SHP77 (cell line): ENCODE data around the gene SLX4IP.
A peak's percentile ranks its signal among the peaks of the same experiment; 100 is the strongest.

Experiments used
- DNase-seq, 2 experiments: peaks; one replicate each; lab custom pipeline; 2025; lab: John Stamatoyannopoulos, UW

SLX4IP gene

GRCh38 chr20:10663756-10664155 is 228.7 kb downstream of the SLX4IP start:
- no peak for DNase-seq

- no peak for DNase-seq
These were observed 230.0 kb downstream of the SLX4IP start for GRCh38 chr20:10665027-10665561.

- DNase-seq, result no peak
These were observed 230.7 kb downstream of the SLX4IP start for GRCh38 chr20:10665791-10666190.

GRCh38 chr20:10666221-10667076 is 231.3 kb downstream of the SLX4IP start:
- no peak for DNase-seq

- DNase-seq, result no peak
These were observed 231.9 kb downstream of the SLX4IP start for GRCh38 chr20:10667077-10667401.

GRCh38 chr20:10667560-10668167 is 232.6 kb downstream of the SLX4IP start:
- no peak for DNase-seq

GRCh38 chr20:10668677-10669368 is 233.7 kb downstream of the SLX4IP start:
- no peak for DNase-seq

- no peak for DNase-seq
These were observed 234.8 kb downstream of the SLX4IP start for GRCh38 chr20:10669843-10670446.

- no peak for DNase-seq
These were observed 235.6 kb downstream of the SLX4IP start for GRCh38 chr20:10670501-10671220.

- DNase-seq, result peak; percentile 40 to 52
These were observed 236.3 kb downstream of the SLX4IP start for GRCh38 chr20:10671221-10671918.

GRCh38 chr20:10671919-10672623 is 237.0 kb downstream of the SLX4IP start:
- peak in 1 of 2 experiments; percentile 60 for DNase-seq

- peak; percentile 63 to 69 for DNase-seq
These were observed 237.6 kb downstream of the SLX4IP start for GRCh38 chr20:10672624-10673127.

- peak; percentile 56 to 68 for DNase-seq
These were observed 238.2 kb downstream of the SLX4IP start for GRCh38 chr20:10673176-10673841.

GRCh38 chr20:10673842-10674683 is 239.0 kb downstream of the SLX4IP start, which contains the start of gene JAG1:
TSS of gene JAG1 (minus strand) at chr20:10673999. CDS start at chr20:10673530, 469 bp downstream.
- peak; percentile 89 to 94 for DNase-seq

GRCh38 chr20:10674684-10675449 is 239.8 kb downstream of the SLX4IP start:
- peak; percentile 79 to 80 for DNase-seq

GRCh38 chr20:10675450-10675848 is 240.3 kb downstream of the SLX4IP start:
- DNase-seq, result no peak

- no peak for DNase-seq
These were observed 241.4 kb downstream of the SLX4IP start for GRCh38 chr20:10676518-10676917.
